ENCODE data around the gene CYP2D6. TPM values are rescaled to one million over a fixed set of nuclear protein-coding genes. Genes with fewer than 3 reads are reported as not detected.

Gene CYP2D6
- total and polyA plus RNA-seq, 2 of the 13 experiments (the other 11 are each of a cell fraction or from before 2014, with no cell fraction given), result 1.0 to 3.7 TPM

GRCh38 chr22:42132457-42132856 is 1.8 kb upstream of the CYP2D6 start:
- no peak for ATAC-seq
- BruUV-seq (replicated peaks), result no TSS peak
- POLR2A ChIA-PET, result interaction anchor here (1.0 kb wide), 1 partner anchor 41 kb away, joined by 3 read pairs; the partner anchor contains the start of gene NDUFA6
- 82% methylated on average over 6 of the region's 13 CpGs for WGBS (ENCODE audit: low lambda C conversion rate)
- TF ChIP-seq ZBED4 (CRISPR knock-in tag; IDR thresholded peaks at IDR 0.05; ENCODE audit: borderline replicate concordance) (no peak), AGO1 (IDR thresholded peaks at IDR 0.05; ENCODE audit: low read depth, low read length, poor library complexity, severe bottlenecking) (peak; percentile 31), ZBTB38 (CRISPR knock-in tag; IDR thresholded peaks at IDR 0.05) (peak; percentile 32; the same call in 1 of the 2 replicates), RARG (CRISPR knock-in tag; IDR thresholded peaks at IDR 0.05; ENCODE audit: low read depth) (no peak), SIX1 (CRISPR knock-in tag; IDR thresholded peaks at IDR 0.05; ENCODE audit: borderline replicate concordance) (no peak), ZNF737 (CRISPR knock-in tag; IDR thresholded peaks at IDR 0.05; ENCODE audit: borderline replicate concordance) (no peak), KDM6A (CRISPR knock-in tag; IDR thresholded peaks at IDR 0.05; ENCODE audit: low read depth) (no peak)
- TF ChIP-seq, protein P1, sequence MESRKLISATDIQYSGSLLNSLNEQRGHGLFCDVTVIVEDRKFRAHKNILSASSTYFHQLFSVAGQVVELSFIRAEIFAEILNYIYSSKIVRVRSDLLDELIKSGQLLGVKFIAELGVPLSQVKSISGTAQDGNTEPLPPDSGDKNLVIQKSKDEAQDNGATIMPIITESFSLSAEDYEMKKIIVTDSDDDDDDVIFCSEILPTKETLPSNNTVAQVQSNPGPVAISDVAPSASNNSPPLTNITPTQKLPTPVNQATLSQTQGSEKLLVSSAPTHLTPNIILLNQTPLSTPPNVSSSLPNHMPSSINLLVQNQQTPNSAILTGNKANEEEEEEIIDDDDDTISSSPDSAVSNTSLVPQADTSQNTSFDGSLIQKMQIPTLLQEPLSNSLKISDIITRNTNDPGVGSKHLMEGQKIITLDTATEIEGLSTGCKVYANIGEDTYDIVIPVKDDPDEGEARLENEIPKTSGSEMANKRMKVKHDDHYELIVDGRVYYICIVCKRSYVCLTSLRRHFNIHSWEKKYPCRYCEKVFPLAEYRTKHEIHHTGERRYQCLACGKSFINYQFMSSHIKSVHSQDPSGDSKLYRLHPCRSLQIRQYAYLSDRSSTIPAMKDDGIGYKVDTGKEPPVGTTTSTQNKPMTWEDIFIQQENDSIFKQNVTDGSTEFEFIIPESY (CRISPR knock-in tag; IDR thresholded peaks at IDR 0.05), result peak; percentile 84
- no peaks in the 10 kb centered on the region for H3K27me3 ChIP-seq (ENCODE audit: control insufficient read depth in 1 of 2, insufficient read depth in 2 of 2, low read length in 2 of 2)
- no peak for DNase-seq (ENCODE audit: low spot score)
- H3K79me2 ChIP-seq (ENCODE audit: insufficient read depth, low read length), result no peaks in the 10 kb centered on the region
- in situ Hi-C loops (cut with HindIII; ENCODE audit: extremely low pct_ligation_motif_present, low pct_unique_long_range_greater_than_20kb) (no loop called here), intact Hi-C loops (cut with micrococcal nuclease; ENCODE audit: unreplicated experiment) (no loop called here)
- no peak overlapping the region for H2AFZ ChIP-seq (ENCODE audit: low read length)
- H3K4me2 ChIP-seq (ENCODE audit: low read depth, low read length), result no peak overlapping the region
- H3K9me3 ChIP-seq (ENCODE audit: low read length), result no peaks in the 10 kb centered on the region
- H3K4me1 ChIP-seq (ENCODE audit: insufficient read depth, low read length), result peaks cover 32% of the 10 kb centered on the region
- CTCF ChIA-PET (ENCODE audit: low intra/inter-chr PET ratio, low total read pairs), result no interaction called here
- FAIRE-seq, result no peak
- no peak overlapping the region for H3K27ac ChIP-seq (ENCODE audit: extremely low read length, insufficient read depth, low read length)
- no peak overlapping the region for H3K4me3 ChIP-seq (replicated peaks in 1 of 3; ENCODE audit: insufficient read depth in 1 of 3, low read depth in 2 of 3, low read length in 3 of 3)
- no peaks in the 10 kb centered on the region for H4K20me1 ChIP-seq (ENCODE audit: insufficient read depth, low read length)
- no peak overlapping the region for H3K9ac ChIP-seq (ENCODE audit: insufficient read depth, low read depth, low read length)
- H3K36me3 ChIP-seq (replicated peaks in 1 of 2; ENCODE audit: control insufficient read depth in 1 of 2, insufficient read depth in 2 of 2, low read length in 2 of 2), result no peaks in the 10 kb centered on the region

Data from HepG2 (cell line).